Measurements from ENCODE around the gene IL10RB. TPM values are rescaled to one million over a fixed set of nuclear protein-coding genes. Genes with fewer than 3 reads are reported as not detected.

The IL10RB gene
- total RNA-seq, 4 donors from 2014 or later: 20.5 to 53.1 (median 21.4) TPM

GRCh38 chr21:33313183-33313582 is 47.0 kb downstream of the IL10RB start:
- no peak overlapping the region for H3K27ac ChIP-seq
- H3K36me3 ChIP-seq: no peaks in the 10 kb centered on the region
- no peaks in the 10 kb centered on the region for H3K9me3 ChIP-seq
- H3K4me3 ChIP-seq (replicated peaks in 1 of 3): no peak overlapping the region
- TF ChIP-seq CTCF (IDR thresholded peaks at IDR 0.05) (no peak), POLR2A (IDR thresholded peaks at IDR 0.05) (no peak)
- intact Hi-C loops (cut with DNase I): no loop called here
- H3K27me3 ChIP-seq: no peaks in the 10 kb centered on the region
- no peak for DNase-seq
- H3K4me1 ChIP-seq: no peaks in the 10 kb centered on the region
- WGBS, 2 donors: 98 to 100% methylated on average over 1 of the region's 1 CpG

DNA sequence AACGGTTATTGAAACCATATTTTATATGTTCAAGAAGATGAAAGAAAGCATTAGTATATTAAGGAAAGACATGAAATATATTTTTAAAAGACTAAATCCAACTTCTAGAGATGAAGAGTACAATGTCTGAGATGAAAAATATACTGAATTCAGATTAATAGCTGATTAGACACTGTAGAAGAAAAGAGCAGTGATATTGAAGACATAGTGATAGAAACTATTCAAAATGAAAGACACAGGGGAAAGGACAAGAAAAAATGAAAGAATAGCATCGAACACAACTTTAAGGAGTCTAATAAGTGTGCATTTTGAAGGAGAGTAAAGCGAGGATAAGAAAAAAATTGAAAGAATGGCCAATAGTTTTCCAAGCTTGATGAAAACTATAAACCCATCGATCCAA is 47.4 kb downstream of the IL10RB start:
- DNase-seq: no peak
- intact Hi-C loops (cut with DNase I): no loop called here

DNA sequence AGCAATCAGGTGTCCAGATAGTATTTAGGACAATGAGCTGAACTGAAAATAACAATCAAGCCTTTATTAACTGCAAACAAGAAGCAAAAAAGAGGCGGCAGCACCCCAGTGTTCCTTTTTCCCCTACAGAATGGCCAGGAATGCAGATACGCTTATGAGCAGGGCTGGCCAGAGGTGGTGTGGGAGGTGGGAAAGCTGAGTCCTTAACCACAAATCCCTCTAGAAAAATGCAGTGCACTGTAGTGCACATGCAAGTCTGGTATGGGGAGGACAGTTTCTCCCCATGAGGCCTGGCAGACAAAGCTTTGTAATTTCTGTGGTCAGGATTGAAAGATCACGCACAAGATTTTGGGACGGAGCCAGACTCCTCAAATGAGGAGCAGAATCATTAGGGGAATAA is 47.9 kb downstream of the IL10RB start:
- H3K4me3 ChIP-seq (replicated peaks in 1 of 3): no peak overlapping the region
- H3K27me3 ChIP-seq: no peaks in the 10 kb centered on the region
- H3K9me3 ChIP-seq: no peaks in the 10 kb centered on the region
- intact Hi-C loops (cut with DNase I): no loop called here
- no peaks in the 10 kb centered on the region for H3K36me3 ChIP-seq
- DNase-seq: no peak
- WGBS, 2 donors: 84 to 93% methylated on average over 4 of the region's 4 CpGs
- no peaks in the 10 kb centered on the region for H3K4me1 ChIP-seq
- no peak overlapping the region for H3K27ac ChIP-seq
- TF ChIP-seq CTCF (IDR thresholded peaks at IDR 0.05): no peak
- no peak for TF ChIP-seq POLR2A (IDR thresholded peaks at IDR 0.05)

More for the DNA sequence above, 47.4 kb downstream of the IL10RB start:
- H3K27ac ChIP-seq: no peak overlapping the region
- H3K9me3 ChIP-seq: no peaks in the 10 kb centered on the region
- no peaks in the 10 kb centered on the region for H3K4me1 ChIP-seq
- no peak for TF ChIP-seq CTCF (IDR thresholded peaks at IDR 0.05)
- TF ChIP-seq POLR2A (IDR thresholded peaks at IDR 0.05): no peak
- H3K27me3 ChIP-seq: no peaks in the 10 kb centered on the region
- no peaks in the 10 kb centered on the region for H3K36me3 ChIP-seq
- H3K4me3 ChIP-seq (replicated peaks in 1 of 3): no peak overlapping the region
- 74 to 95% methylated on average over 4 of the region's 4 CpGs for WGBS, 2 donors

DNA sequence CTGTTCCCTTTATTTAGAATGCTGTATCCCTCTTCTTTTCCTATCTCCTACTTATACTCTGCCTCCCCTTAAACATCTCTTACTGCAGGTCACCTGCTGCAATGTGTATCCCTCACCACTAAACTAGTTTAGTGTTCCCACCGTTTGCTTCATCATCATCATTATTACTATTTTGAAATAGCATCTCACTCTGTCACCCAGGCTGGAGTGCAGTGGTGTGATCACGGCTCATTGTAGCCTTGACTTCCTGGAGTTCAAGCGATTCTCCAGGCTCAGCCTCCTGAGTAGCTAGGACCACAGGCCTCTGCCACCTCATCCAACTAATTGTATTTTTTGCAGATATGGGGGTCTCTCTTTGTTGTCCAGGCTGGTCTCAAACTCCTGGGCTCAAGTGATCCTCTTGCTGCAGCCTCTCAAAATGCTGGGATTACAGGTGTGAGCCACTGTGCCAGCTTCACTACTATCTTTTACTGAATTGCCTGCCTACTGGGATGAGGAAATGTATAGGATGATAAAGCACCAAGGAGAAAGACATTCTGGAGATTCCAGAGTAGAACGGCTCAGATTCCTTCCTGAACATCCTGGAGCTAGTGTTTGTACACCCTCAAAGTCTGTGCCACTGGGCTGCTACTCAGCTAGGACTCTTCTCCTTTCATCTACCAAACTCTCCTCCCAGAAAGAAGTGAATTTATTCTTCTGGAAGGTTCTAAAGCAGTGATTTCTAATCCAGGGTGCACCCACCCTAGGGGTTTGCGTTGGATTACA is 50.0 kb downstream of the IL10RB start:
- H3K27ac ChIP-seq: no peak overlapping the region

More for the DNA sequence above, 50.0 kb downstream of the IL10RB start:
- intact Hi-C loops (cut with DNase I): no loop called here
- Histone ChIP-seq H3K27me3 (no peaks in the 10 kb centered on the region), H3K4me1 (no peaks in the 10 kb centered on the region), H3K4me3 (replicated peaks in 1 of 3) (no peak overlapping the region), H3K36me3 (no peaks in the 10 kb centered on the region), H3K9me3 (no peaks in the 10 kb centered on the region)
- WGBS, 2 donors: 78 to 81% methylated on average over 5 of the region's 5 CpGs
- TF ChIP-seq CTCF (IDR thresholded peaks at IDR 0.05): no peak
- TF ChIP-seq POLR2A (IDR thresholded peaks at IDR 0.05): no peak
- no peak for DNase-seq
